HFFc6 (cell line): ENCODE results near the gene ST3GAL3. TPM values are rescaled to one million over a fixed set of nuclear protein-coding genes. Genes with fewer than 3 reads are reported as not detected.

Experiments
- DNase-seq: peaks from one replicate; pipeline ENCODE4 v3.0.0-alpha.2; 2018
- H3K27ac Mint-ChIP-seq: 2 replicates; pipeline ENCODE4 v1.8.0; 2020; ENCODE audit warnings: mild to moderate bottlenecking, mixed read lengths
- H3K27me3 Mint-ChIP-seq: 2 replicates; pipeline ENCODE4 v1.8.0; 2021; ENCODE audit warnings: mild to moderate bottlenecking, moderate library complexity, mixed read lengths; ENCODE audit not compliant: insufficient read depth
- H3K36me3 Mint-ChIP-seq: 2 replicates; pipeline ENCODE4 v1.8.0; 2021; ENCODE audit warnings: low read depth, mixed read lengths
- H3K4me1 Mint-ChIP-seq: 2 replicates; pipeline ENCODE4 v1.8.0; 2020; ENCODE audit warnings: low read depth, mixed read lengths
- H3K4me3 Mint-ChIP-seq: 2 replicates; pipeline ENCODE4 v1.8.0; 2020; ENCODE audit warnings: mild to moderate bottlenecking, moderate library complexity, mixed read lengths
- H3K9me3 Mint-ChIP-seq: 2 replicates; pipeline ENCODE4 v1.8.0; 2020; ENCODE audit warnings: mild to moderate bottlenecking, mixed read lengths
- CTCF ChIP-seq: fragments of 200-600 bp; sonication (generic); IDR thresholded peaks from 2 replicates; pipeline ENCODE4 v1.5.0; 2021; ENCODE audit warnings: antibody characterized with exemption, mild to moderate bottlenecking
- total RNA-seq, 6 experiments: library from RNA; stranded (reverse); fragmentation: NEBNext Ultra II Directional; extraction: Animal tissue kit (Norgen Biotek cat#: 25700); gene quantifications; 2 replicates in 1 of 6; 3 replicates in 5 of 6; pipeline ENCODE4 v1.2.3, GENCODE V29; 2021

Gene ST3GAL3
- total RNA-seq, 6 experiments from 2014 or later: 15.2 to 22.3 (median 18.0) TPM

GRCh38 chr1:43963006-43963405 lies 255.7 kb downstream of the ST3GAL3 start:
- no peak for DNase-seq
- Mint-ChIP-seq H3K4me1 (no peaks in the 10 kb centered on the region), H3K9me3 (no peaks in the 10 kb centered on the region), H3K27me3 (no peaks in the 10 kb centered on the region), H3K36me3 (peaks cover 28% of the 10 kb centered on the region), H3K4me3 (no peak overlapping the region), H3K27ac (no peak overlapping the region)
- no peak for TF ChIP-seq CTCF

- Mint-ChIP-seq H3K4me1 (no peaks in the 10 kb centered on the region), H3K36me3 (peaks cover 33% of the 10 kb centered on the region), H3K9me3 (no peaks in the 10 kb centered on the region), H3K4me3 (no peak overlapping the region), H3K27me3 (no peaks in the 10 kb centered on the region), H3K27ac (no peak overlapping the region)
- TF ChIP-seq CTCF: no peak
- DNase-seq: no peak
Observed at GRCh38 chr1:43963890-43964289, 256.6 kb downstream of the ST3GAL3 start.

GRCh38 chr1:43965316-43965715 lies 258.0 kb downstream of the ST3GAL3 start:
- no peak for DNase-seq
- TF ChIP-seq CTCF: no peak
- H3K27me3 Mint-ChIP-seq: no peaks in the 10 kb centered on the region
- H3K9me3 Mint-ChIP-seq: no peaks in the 10 kb centered on the region
- no peak overlapping the region for H3K27ac Mint-ChIP-seq
- H3K4me3 Mint-ChIP-seq: no peak overlapping the region
- H3K4me1 Mint-ChIP-seq: no peaks in the 10 kb centered on the region
- H3K36me3 Mint-ChIP-seq: peaks cover 30% of the 10 kb centered on the region

GRCh38 chr1:43968348-43968948 lies 261.1 kb downstream of the ST3GAL3 start:
- Mint-ChIP-seq H3K27me3 (no peaks in the 10 kb centered on the region), H3K27ac (no peak overlapping the region), H3K4me1 (peaks cover 9% of the 10 kb centered on the region), H3K9me3 (no peaks in the 10 kb centered on the region), H3K36me3 (peaks cover 20% of the 10 kb centered on the region), H3K4me3 (no peak overlapping the region)
- no peak for TF ChIP-seq CTCF
- DNase-seq: no peak

GRCh38 chr1:43969416-43969745 lies 262.0 kb downstream of the ST3GAL3 start:
- no peaks in the 10 kb centered on the region for H3K9me3 Mint-ChIP-seq
- H3K27ac Mint-ChIP-seq: no peak overlapping the region
- peak overlapping the region; percentile 99 for H3K4me3 Mint-ChIP-seq
- TF ChIP-seq CTCF: no peak; the same call in 1 of the 2 replicates
- peaks cover 20% of the 10 kb centered on the region for H3K36me3 Mint-ChIP-seq
- H3K27me3 Mint-ChIP-seq: no peaks in the 10 kb centered on the region
- peaks cover 19% of the 10 kb centered on the region for H3K4me1 Mint-ChIP-seq
- DNase-seq: no peak
